Stimulated activated CD4-positive, alpha-beta T cell treated with anti-CD3 and anti-CD28 coated beads, Interleukin-1b, Interleukin-23, amount 100 ng/mL, for 4 hours (primary cell): ENCODE results near the gene CKM.
"Not testable (repeated sequence)": the region's sequence is repeated elsewhere in the genome, so short reads cannot be mapped to it uniquely, and the experiment has no call there.

Experiments used
- DNase-seq, 2 donors: peaks; one replicate each; pipeline ENCODE4 v3.0.0-alpha.2; 2020; ENCODE audit warnings: low read depth in 2 of 2

CKM gene

DNA sequence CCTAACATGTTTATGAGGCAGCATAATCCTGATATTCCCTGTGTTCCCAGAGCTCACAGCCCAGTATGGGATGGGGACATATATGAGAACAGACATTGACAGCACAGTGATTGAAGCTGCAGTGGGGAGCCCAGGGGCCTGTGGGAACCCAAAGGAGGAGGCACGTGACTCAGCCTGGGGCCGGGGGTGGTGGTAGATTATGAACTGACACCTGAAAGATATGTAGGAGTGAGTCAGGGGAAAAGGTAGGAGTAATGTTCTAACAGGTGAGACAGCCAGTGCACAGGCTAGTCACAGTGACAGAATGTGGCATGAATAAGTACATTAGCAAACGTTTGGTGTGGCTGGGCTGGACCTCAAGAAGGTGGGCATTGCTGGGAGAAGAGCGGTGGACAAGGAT is 29.0 kb downstream of the CKM start:
- peak in 1 of 2 donors; percentile 25 for DNase-seq

DNA sequence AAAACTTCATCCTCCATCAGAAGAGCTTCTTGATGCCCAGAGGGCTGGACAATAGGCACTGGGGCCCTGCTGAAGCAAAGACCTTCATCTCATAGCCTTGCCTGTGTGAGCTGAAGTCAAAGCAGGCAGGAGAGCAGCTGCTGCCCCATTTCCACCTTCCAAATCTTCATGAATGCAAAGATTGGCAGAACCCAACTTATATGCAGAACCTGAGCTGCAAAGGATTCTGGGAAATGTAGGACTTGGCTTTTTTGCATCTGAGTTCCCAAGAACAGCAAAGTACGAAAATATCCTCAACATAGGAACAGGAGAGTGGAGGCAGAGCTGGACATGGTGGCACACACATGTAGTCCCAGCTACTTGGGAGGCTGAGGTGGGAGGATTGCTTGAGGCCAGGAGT is 30.8 kb downstream of the CKM start:
- no peak for DNase-seq

DNA sequence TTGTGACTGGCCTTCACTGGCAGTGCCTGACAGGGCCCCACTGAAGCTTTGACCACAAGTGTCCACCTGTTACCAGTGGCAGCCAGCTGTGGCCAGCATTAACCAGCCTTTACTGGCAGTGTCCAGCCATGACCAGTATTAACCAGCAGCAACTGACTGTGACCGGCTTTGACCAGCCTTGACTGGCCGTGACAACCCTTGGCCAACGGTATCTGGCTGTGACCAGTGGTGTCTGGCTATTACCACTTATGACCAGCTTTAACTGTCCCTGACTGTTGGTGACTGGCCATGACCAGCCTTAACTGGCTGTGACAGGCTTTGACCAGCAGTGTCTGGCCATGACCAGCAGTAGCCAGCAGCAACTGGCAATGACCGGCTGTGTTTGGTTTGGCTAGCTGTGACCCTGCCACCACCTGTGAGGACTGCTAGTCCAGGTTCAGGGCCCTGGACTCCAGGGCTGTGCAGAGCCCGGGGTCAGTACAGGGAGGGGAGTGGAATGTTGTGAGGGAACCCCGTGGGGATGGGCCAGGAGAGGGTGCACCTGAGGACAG is 32.2 kb downstream of the CKM start:
- DNase-seq, result no peak

DNA sequence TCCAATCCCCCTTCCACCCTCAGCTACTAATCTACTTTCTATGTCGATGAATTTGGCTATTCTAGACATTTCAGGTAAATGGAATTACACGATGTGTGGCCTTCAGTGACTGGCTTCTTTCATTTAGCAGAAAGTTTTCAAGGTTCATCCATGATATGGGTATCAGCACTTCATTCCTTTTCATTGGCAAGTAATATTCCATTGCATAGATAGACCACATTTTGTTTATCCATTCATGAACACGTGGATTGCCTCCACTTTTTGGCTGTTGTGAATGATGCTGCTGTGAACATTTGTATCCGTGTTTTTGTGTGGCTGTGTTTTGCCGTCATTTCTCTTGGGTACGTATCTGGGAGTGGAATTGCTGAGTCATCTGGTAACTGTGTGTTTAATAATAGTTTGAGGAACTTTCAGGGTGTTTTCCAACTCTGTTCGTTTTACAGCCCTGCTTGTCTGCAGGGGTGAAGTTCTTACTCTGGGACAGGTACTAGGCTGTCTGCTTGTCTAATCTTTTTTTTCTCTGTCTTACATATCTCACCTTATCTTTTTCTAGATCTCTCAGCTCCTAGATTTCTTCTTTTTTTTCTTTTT is 39.1 kb downstream of the CKM start:
- DNase-seq, result no peak

DNA sequence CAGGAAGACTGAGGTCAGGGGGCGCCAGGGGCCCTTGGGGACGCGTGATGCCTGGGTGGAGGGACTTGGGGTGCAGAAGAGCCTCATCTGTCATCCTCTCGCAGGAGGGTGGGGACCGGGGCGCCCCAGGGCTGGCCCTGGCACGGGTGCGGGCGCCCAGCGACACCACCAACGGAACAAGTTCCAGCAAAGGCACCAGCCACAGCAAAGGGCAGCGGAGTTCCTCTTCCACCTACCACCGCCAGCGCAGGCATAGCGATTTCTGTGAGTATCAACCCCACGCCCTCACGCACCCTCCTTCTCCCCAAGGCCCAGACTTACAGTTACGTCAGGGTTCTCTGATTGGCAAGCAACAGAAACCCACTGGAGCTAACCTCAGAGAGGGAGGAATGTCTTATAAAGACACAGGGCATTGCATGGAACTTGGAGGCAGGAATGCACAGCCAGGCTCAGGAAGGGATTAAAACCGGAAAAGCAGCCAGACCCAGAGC is 42.2 kb downstream of the CKM start:
- DNase-seq, result no peak

DNA sequence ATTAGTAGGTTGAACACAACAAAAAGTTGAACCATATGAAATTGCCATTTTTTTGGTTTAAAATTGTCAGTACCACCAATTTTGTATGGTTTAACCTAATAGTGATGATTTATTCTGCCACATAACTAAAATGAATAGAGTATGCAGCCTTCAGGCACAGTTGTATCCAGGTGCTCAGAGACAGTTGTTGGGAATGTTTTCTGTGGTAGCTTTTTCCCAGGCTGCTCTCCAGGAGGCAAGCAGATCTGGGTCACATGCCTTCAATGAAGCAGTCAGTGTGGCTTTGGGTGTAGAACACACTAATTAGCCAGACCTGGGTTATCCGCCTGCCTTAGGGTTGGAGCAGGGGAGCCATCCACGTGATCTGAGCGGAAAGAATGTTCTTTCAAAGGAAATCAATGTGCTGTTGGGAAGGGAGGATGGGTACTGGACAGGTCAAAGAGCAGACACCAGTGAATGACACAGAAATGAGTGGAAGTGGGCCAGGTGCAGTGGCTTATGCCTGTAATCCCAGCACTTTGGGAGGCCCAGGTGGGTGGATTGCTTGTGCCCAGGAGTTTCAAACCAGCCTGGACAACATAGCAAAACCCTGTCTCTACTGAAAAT is 43.0 kb downstream of the CKM start:
- DNase-seq, result no peak

DNA sequence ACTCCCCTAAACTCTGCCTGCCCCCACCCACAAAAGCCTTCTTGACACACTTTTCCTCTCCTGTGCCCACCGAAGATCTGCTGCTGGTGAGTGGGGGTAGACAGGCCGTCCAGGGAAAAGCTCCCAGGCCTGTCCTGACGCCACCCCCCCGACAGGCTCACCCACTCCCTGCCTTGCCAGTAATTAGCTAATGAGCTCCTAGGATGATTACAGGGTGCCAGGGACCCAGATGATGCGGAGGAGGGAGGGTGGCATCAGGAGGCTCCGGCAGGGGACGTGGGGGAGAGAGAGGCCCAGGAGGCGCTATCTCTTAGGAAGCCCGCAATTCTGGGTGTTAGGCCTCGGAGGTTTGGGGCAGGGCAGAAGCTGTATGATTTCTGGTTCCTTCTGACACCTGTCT is 44.6 kb downstream of the CKM start:
- no peak for DNase-seq

DNA sequence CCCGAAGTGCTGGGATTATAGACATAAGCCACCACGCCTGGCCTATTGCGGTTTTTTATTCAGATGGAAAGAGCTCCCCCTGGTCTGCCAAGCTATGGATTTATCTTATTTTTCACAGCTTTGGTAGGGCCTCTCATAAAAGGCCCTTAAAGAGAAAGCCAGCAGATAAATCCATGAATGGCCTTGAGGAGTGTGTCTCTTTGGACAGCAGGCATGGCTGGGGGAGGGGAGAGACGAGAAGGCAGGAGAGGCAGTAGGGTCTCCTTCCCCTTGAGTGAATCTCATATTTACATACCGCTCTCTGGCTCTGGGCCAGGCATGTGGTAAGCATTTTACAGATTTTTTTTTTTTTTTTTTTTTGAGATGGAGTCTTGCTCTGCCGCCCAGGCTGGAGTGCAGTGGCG is 46.4 kb downstream of the CKM start:
- DNase-seq, result no peak

DNA sequence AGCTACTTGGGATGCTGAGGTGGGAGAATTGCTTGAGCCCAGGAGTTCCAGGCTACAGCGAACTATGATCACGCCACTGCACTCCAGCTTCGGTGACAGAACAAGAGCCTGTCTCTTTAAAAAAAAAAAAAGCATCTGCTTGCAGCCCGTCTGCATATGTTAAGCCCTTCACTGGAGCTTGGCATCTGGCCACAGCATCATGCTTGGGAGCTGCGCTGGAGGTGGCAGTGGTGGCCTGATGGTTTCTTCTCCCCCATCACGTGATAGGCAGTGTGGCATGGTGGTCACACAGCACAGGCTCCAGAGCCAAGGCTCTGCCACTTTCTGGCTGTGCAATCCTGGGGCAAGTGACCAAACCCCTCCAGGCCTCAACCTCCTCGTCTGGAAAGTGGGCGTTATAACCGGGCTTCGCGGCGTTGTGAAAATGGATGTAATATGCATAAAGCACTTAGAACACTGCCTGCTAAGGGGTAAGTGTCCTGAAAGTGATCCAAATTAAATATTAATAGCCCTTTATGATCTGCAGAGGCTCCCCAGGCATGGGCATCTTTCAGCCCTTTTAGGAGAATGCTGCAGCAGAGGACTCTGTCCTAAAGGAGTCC is 47.2 kb downstream of the CKM start:
- DNase-seq, result no peak

DNA sequence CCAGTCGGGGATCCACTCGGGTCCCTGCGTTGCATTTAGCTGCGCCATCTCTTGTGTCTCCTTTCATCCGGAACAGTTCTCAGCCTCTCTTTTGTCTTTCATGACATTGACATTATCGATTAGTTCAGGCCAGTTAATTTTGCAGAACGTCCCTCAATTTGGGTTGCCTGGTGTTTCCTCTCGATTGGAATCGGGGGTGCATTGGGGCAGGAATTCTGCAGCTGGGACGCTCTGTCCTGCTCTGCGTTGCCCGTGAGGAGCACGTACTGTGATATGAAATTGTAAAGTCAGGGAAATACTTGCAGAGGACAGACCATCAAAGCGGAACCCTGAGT is 49.2 kb downstream of the CKM start:
- DNase-seq, result no peak

DNA sequence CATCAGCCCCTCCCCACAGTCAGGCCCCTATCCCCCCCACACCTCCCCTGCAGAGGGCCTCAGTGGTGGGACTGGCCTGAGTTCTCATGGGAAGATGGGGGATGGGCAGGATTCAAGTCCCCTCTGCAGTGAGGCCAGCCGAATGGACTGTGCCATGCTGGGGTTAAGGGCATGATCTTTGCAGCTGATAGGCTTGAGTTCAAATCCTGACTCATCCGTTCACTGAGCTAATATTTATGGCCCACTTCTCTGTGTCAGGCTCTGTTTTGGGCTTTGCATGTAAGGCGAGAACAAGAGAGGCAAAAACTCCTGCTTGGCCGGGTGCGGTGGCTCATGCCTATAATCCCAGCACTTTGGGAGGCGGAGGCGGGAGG is 51.0 kb downstream of the CKM start:
- DNase-seq, result no peak

DNA sequence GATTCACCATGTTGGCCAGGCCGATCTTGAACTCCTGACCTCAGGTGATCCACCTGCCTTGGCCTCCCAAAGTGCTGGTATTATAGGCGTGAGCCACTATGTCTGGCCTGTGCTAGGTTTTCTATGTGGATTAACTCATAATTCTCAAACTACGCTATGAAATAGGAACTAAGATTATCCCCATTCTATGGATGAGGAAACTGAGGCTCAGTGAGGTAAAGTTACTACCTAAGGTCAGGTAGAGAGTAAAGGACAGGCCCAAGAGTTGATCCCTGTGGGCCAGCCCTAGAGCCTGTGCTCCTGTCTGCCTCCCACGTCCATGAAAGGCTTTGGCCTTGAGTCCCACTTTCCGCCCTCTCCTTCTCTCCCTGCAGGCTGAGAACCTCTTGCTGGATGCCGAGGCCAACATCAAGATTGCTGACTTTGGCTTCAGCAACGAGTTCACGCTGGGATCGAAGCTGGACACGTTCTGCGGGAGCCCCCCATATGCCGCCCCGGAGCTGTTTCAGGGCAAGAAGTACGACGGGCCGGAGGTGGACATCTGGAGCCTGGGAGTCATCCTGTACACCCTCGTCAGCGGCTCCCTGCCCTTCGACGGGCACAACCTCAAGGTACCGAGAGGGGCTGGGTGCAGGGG is 51.5 kb downstream of the CKM start:
- DNase-seq, result no peak

DNA sequence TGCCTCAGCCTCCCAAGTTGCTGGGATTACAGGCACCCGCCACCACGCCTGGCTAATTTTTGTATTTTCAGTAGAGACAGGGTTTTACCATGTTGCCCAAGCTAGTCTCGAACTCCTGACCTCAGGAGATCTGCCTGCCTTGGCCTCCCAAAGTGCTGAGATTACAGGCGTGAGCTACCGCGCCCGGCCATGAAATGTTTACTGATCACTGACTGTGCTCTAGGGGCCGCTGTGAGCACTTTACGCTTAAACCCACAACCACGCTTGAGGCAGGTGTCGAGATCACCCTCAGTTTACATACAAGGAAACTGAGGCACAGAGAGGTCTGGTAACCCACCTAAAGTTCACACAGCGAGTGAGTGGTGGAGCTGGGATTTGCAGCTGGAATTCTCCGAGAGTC is 52.7 kb downstream of the CKM start:
- not testable (repeated sequence) for DNase-seq

DNA sequence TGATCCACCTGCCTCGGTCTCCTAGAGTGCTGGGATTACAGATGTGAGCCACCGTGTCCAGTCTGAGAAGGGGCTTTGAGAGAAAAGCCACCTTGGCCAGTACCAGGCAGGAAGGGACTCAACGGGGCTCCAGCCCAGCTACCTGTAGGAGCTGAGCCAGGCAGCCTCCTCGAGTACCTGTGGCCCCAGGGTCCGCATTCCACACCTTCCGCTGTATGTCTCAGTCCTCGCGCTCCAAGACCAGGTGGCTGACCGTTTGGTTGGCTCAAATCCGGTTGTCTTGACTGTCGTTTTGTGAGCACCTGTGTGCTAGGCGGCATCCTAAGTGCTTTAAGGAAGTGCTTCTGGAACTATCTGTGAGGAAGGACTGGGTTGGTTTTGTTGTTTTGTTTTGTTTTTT is 55.4 kb downstream of the CKM start:
- no peak for DNase-seq

DNA sequence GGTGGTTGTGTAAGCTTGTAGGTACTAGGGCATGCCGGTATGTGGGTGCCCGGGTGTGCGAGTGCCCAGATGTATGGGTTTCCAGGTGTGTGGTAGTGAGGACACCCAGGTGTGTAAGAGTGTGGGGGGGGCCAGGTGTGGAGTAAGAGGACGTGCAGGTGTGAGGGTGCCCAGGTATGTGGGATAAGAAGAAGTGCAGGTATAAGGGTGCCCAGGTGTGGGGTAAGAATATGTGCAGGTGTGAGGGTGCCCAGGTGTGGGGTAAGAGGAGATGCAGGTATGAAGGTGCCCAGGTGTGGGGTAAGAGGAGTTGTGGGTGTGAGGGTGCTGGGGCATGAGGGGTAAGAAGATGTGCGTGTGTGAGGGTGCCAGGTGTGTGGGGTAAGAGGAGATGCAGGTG is 57.3 kb downstream of the CKM start:
- no peak for DNase-seq

DNA sequence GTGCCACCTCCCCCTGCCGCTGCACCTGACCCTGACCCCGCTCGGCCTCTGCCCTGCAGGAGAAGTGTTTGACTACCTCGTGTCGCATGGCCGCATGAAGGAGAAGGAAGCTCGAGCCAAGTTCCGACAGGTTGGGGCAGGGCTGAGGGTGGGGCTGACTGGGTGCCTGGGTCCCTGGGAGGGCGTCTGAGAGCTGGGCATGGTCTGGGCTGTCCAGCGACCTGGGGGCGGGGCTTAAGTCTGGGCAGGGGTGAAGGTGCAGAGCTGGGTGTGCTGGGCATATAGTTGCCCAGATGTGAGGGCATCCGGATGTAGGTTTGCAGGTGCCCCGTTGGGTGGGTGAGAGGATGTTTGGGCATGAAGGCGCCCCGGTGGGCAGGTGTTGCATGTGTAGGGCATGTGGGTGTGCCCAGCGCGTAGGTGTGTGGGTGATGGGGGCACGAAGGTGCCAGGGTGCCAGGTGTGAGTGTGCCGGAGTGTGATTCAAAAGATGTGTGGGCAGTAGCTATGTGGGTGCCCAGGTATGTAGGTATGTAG is 57.8 kb downstream of the CKM start:
- DNase-seq, result no peak

DNA sequence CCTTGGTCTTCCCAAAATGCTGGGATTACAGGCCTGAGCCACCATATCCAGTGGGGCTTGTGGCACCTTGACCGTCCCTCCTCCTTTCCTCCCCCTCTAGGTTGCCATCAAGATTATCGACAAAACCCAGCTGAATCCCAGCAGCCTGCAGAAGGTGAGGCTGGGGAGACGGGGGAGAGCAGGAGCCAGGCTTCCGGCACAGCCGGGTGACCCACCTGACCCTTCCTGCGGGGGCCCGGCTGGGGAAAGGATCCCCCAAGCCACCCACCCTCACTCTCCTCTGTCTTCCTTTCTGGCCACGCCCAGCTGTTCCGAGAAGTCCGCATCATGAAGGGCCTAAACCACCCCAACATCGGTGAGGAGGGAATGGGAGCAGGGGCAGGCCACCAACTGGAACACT is 59.7 kb downstream of the CKM start:
- DNase-seq, result no peak

DNA sequence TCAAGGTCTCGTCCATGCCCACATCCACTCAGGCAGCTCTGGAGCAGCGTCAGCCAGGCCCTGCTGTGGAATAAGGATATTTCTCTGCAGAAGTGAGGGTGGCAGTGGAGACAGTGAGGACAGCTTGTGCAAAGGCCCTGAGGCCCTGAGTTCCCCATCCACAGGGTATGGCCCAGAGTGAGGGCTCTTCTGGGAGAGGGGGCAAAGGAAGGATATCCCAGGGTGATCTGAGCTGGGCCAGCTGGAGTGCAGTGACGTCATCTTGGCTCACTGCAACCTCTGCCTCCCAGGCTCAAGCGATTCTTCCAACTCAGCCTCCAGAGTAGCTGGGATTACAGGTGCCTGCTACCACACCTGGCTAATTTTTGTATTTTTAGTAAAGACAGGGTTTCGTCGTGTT is 60.1 kb downstream of the CKM start:
- no peak for DNase-seq

DNA sequence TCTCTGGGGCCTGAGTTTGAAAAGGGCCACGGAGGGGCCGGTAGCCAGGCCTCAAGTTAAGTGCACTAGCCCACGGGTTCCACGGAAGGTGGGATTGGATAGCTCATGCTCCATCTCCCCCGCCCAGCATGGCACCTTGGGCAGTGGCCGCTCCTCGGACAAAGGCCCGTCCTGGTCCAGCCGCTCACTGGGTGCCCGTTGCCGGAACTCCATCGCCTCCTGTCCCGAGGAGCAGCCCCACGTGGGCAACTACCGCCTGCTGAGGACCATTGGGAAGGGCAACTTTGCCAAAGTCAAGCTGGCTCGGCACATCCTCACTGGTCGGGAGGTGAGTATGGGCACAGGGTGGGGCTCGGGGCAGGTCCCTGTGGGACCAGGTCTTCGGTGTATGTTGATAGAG is 63.8 kb downstream of the CKM start:
- DNase-seq, result no peak

DNA sequence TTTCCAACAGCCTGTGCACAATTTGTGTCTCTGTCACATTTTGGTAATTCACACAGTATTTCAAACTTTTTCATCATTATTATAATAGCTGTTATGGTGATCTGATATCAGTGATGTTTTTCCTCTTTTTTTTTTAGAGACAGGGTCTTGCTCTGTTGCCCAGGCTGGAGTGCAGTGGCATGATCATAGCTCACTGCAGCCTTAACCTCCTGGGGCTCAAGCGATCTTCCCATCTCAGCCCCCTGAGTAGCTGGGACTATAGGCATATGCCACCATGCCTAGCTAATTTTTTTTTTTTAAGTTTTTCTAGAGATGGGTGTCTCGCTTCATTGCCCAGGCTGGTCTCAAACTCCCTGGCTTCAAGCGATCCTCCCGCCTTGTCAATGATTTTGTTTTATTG is 65.8 kb downstream of the CKM start:
- no peak for DNase-seq
